ENCODE data around the gene PIGV.

DNA sequence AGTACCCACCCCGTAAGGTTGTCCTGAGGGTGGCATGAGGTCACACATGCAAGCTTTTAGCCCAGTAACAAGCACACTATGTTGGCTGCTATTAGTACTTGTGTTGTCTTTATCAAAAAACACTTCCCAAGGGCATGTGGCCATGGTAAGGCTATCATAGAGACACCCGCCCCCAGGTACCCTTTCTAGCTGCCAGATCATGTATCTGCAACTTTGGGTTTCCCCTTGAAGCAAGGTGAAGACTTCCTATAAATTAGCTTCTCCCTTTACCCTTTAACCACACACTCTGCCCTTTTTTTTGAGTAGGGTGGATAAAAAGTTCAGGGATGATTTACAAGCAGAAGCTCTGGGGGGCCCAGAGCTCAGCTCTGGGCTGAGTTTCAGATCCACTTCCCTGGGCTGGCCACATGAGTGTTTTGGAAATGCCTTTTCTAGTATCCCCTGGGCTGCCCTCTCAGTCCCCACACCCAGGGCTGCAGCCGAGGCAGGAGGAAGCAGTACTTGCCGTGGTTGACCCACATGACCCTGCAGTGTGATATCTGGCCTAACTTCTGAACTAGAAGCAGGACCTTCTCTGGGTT lies 40.8 kb downstream of the PIGV start:
- TF ChIP-seq, protein P1, sequence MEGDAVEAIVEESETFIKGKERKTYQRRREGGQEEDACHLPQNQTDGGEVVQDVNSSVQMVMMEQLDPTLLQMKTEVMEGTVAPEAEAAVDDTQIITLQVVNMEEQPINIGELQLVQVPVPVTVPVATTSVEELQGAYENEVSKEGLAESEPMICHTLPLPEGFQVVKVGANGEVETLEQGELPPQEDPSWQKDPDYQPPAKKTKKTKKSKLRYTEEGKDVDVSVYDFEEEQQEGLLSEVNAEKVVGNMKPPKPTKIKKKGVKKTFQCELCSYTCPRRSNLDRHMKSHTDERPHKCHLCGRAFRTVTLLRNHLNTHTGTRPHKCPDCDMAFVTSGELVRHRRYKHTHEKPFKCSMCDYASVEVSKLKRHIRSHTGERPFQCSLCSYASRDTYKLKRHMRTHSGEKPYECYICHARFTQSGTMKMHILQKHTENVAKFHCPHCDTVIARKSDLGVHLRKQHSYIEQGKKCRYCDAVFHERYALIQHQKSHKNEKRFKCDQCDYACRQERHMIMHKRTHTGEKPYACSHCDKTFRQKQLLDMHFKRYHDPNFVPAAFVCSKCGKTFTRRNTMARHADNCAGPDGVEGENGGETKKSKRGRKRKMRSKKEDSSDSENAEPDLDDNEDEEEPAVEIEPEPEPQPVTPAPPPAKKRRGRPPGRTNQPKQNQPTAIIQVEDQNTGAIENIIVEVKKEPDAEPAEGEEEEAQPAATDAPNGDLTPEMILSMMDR (conservative IDR thresholded peaks at IDR 0.05 in 1 of 2, IDR thresholded peaks at IDR 0.05 in 1 of 2; ENCODE audit: extremely low read depth in 1 of 2, insufficient read depth in 1 of 2, low read depth in 1 of 2, low read length in 2 of 2) = no peak
- no peak for TF ChIP-seq EZH2 (IDR thresholded peaks at IDR 0.05; ENCODE audit: borderline replicate concordance, low read length)
